Cardiac muscle cell (in vitro differentiated cells and primary cell): ENCODE data around the gene PLPP1. TPM values are rescaled to one million over a fixed set of nuclear protein-coding genes. Genes with fewer than 3 reads are reported as not detected.

ENCODE experiments used
- DNase-seq, 2 donors: peaks; one replicate each; pipeline versions ENCODE4 v3.0.0 to v3.0.0-alpha.2; 2010 to 2017; ENCODE audit warnings: low read depth in 1 of 2, low spot score in 1 of 2
- H3K27ac ChIP-seq: fragments of 200-600 bp; sonication (generic); 2 replicates; pipeline ENCODE4 v1.5.1; 2016
- H3K27me3 ChIP-seq: fragments of 200-600 bp; sonication (generic); 2 replicates; pipeline ENCODE4 v1.6.0; 2016; ENCODE audit warnings: control low read depth
- H3K36me3 ChIP-seq: fragments of 200-600 bp; sonication (generic); 2 replicates; pipeline ENCODE4 v1.5.1; 2016; ENCODE audit warnings: control low read depth
- H3K4me1 ChIP-seq: fragments of 200-600 bp; sonication (generic); 2 replicates; pipeline ENCODE4 v1.8.1; 2017; ENCODE audit warnings: low read depth, mild to moderate bottlenecking, mixed run types
- H3K4me3 ChIP-seq: fragments of 200-600 bp; sonication (generic); 2 replicates; pipeline ENCODE4 v1.5.1; 2016; ENCODE audit warnings: mild to moderate bottlenecking
- H3K9me3 ChIP-seq: fragments of 200-600 bp; sonication (generic); 2 replicates; pipeline ENCODE4 v1.5.1; 2017; ENCODE audit warnings: low read depth, mild to moderate bottlenecking, control low read depth
- polyA plus RNA-seq: library from polyadenylated mRNA; unstranded; fragments of >200 nt; fragmentation: Nextera tagmentation; extraction: Ambion mirVana; gene quantifications from 2 replicates; pipeline ENCODE4 v1.2.1, GENCODE V29; 2016
- total RNA-seq: library from RNA; depleted of rRNA; stranded (reverse); fragments of >200 nt; gene quantifications from 2 replicates; pipeline ENCODE4 v1.2.3, GENCODE V29; 2016
- TF ChIP-seq, protein P1 (sequence below): IDR thresholded peaks from 2 replicates; pipeline ENCODE4 v1.5.1; 2012; ENCODE audit warnings: low read depth, mild to moderate bottlenecking, low read length

Gene PLPP1
- total and polyA plus RNA-seq, 2 experiments from 2014 or later, result 37.5 to 68.4 TPM

- TF ChIP-seq, protein P1, sequence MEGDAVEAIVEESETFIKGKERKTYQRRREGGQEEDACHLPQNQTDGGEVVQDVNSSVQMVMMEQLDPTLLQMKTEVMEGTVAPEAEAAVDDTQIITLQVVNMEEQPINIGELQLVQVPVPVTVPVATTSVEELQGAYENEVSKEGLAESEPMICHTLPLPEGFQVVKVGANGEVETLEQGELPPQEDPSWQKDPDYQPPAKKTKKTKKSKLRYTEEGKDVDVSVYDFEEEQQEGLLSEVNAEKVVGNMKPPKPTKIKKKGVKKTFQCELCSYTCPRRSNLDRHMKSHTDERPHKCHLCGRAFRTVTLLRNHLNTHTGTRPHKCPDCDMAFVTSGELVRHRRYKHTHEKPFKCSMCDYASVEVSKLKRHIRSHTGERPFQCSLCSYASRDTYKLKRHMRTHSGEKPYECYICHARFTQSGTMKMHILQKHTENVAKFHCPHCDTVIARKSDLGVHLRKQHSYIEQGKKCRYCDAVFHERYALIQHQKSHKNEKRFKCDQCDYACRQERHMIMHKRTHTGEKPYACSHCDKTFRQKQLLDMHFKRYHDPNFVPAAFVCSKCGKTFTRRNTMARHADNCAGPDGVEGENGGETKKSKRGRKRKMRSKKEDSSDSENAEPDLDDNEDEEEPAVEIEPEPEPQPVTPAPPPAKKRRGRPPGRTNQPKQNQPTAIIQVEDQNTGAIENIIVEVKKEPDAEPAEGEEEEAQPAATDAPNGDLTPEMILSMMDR, result no peak
- H3K36me3 ChIP-seq, result no peaks in the 10 kb centered on the region
- H3K27ac ChIP-seq, result no peak overlapping the region
- DNase-seq, result peak in 1 of 2 donors; percentile 42
- H3K4me1 ChIP-seq, result peaks cover 4% of the 10 kb centered on the region
- H3K4me3 ChIP-seq, result no peak overlapping the region
- no peaks in the 10 kb centered on the region for H3K9me3 ChIP-seq
- no peaks in the 10 kb centered on the region for H3K27me3 ChIP-seq
These were observed 17.0 kb downstream of the PLPP1 start for GRCh38 chr5:55517804-55518203.

- H3K4me1 ChIP-seq, result peaks cover 11% of the 10 kb centered on the region
These were observed 23.8 kb downstream of the PLPP1 start for GRCh38 chr5:55511010-55511409.

DNA sequence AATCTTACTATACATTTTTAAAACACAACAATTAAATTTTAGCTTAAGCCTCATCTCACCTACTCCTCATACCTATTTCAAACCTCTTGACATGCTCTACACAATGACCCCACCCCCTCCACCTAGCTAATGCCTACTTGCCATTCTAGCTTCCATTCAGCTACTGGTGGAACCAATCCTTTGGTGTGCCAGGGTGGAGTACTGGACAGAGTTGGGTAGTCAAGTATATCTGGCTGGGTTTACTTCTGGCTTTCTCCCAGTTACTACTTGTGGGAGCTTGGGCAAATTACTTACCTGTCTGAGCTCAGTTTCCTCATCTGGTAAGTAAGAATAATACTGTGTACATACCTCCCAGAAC, 24.3 kb downstream of the PLPP1 start:
- no peak for DNase-seq
- H3K9me3 ChIP-seq, result no peaks in the 10 kb centered on the region
- TF ChIP-seq, protein P1, result no peak

More at GRCh38 chr5:55511010-55511409, 23.8 kb downstream of the PLPP1 start:
- no peak overlapping the region for H3K27ac ChIP-seq
- DNase-seq, result no peak
- H3K36me3 ChIP-seq, result no peaks in the 10 kb centered on the region
- no peaks in the 10 kb centered on the region for H3K27me3 ChIP-seq
- TF ChIP-seq, protein P1, result no peak
- H3K4me3 ChIP-seq, result no peak overlapping the region
- no peaks in the 10 kb centered on the region for H3K9me3 ChIP-seq

DNA sequence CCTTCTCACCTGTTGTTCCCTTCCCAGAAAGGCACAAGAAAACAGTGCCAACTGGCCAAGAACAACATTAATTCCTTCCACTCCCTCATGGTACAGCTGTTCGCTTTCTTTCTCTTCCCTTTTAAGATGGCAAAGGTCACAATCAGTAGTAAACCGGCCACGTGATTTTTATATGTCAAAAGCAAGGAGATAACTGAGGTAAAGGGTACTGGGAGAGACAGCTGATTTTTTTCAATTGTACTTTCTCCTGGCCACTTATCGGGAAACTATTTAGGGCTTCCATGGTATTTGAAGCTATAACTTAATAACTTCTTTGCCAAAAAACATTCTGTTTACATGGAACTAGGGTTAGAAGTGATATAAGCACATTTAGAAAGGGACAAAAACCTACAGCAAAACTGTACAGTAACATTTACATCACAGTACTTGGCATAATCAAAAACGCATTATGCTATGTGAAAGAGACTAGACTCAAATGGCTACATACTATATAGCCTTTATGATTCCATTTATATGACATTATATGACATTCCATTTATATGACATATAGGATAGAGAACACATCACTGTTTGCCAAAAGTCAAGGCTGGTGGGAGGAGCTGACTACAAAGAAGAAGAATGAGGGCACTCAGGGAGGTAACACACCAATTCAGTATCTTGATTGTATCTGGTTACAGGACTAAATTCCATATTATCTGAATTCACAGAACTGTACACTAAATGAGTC, 24.8 kb downstream of the PLPP1 start:
- Histone ChIP-seq H3K27ac (no peak overlapping the region), H3K4me1 (peaks cover 11% of the 10 kb centered on the region), H3K27me3 (no peaks in the 10 kb centered on the region), H3K9me3 (no peaks in the 10 kb centered on the region), H3K36me3 (no peaks in the 10 kb centered on the region), H3K4me3 (no peak overlapping the region)
- DNase-seq, result peak in 1 of 2 donors; percentile 50
- TF ChIP-seq, protein P1, result no peak

More for the DNA sequence above, 24.3 kb downstream of the PLPP1 start:
- Histone ChIP-seq H3K4me1 (peaks cover 11% of the 10 kb centered on the region), H3K27me3 (no peaks in the 10 kb centered on the region), H3K36me3 (no peaks in the 10 kb centered on the region), H3K27ac (no peak overlapping the region), H3K4me3 (no peak overlapping the region)

- Histone ChIP-seq H3K27me3 (no peaks in the 10 kb centered on the region), H3K4me3 (no peak overlapping the region), H3K9me3 (no peaks in the 10 kb centered on the region), H3K4me1 (peaks cover 11% of the 10 kb centered on the region), H3K27ac (no peak overlapping the region), H3K36me3 (no peaks in the 10 kb centered on the region)
- DNase-seq, result no peak
- TF ChIP-seq, protein P1, result no peak
These were observed 25.7 kb downstream of the PLPP1 start for GRCh38 chr5:55509097-55509496.
